Calu3 (cell line): Measurements from ENCODE around the gene FHIT. TPM values are rescaled to one million over a fixed set of nuclear protein-coding genes. Genes with fewer than 3 reads are reported as not detected.

Experiments
- BruUV-seq: library from RNA; stranded (reverse); fragments of 400-500 nt; replicated peaks from 2 replicates; lab custom pipeline; 2021; lab: Mats Ljungman, UMichigan
- CTCF ChIA-PET: fragments of 300-600 bp; sonication (Branson Sonifier 250); formaldehyde crosslinking; loops from one replicate; lab custom pipeline; 2022; ENCODE audit warnings: antibody characterized with exemption; lab: Charles Lee
- DNase-seq: peaks from one replicate; pipeline ENCODE4 v3.0.0; 2022
- H3K27ac Mint-ChIP-seq: one replicate; pipeline ENCODE4 v1.8.0; 2022; ENCODE audit warnings: mixed read lengths; ENCODE audit not compliant: unreplicated experiment
- H3K27me3 Mint-ChIP-seq: one replicate; pipeline ENCODE4 v1.8.0; 2022; ENCODE audit warnings: mixed read lengths; ENCODE audit not compliant: unreplicated experiment
- H3K36me3 Mint-ChIP-seq: one replicate; pipeline ENCODE4 v1.8.0; 2022; ENCODE audit warnings: mild to moderate bottlenecking, moderate library complexity, mixed read lengths; ENCODE audit not compliant: insufficient read depth, unreplicated experiment
- H3K4me1 Mint-ChIP-seq: one replicate; pipeline ENCODE4 v1.8.0; 2022; ENCODE audit warnings: mild to moderate bottlenecking, low read depth, mixed read lengths; ENCODE audit not compliant: unreplicated experiment
- H3K4me3 Mint-ChIP-seq: one replicate; pipeline ENCODE4 v1.8.0; 2022; ENCODE audit warnings: mild to moderate bottlenecking, low read depth, moderate library complexity, mixed read lengths; ENCODE audit not compliant: unreplicated experiment
- H3K9me3 Mint-ChIP-seq: one replicate; pipeline ENCODE4 v1.8.0; 2022; ENCODE audit warnings: low read depth, mixed read lengths; ENCODE audit not compliant: unreplicated experiment
- CTCF ChIP-seq: fragments of 200-600 bp; IDR thresholded peaks from one replicate; pipeline ENCODE4 v1.8.0; 2022; ENCODE audit warnings: antibody characterized with exemption; ENCODE audit not compliant: unreplicated experiment
- intact Hi-C: fragments of 100-400 bp; cut with micrococcal nuclease; formaldehyde crosslinking; loops from one replicate; pipeline ENCODE4 v1.10.0; 2022; ENCODE audit not compliant: unreplicated experiment
- total RNA-seq: library from RNA; stranded (reverse); gene quantifications from 2 replicates; pipeline ENCODE4 v1.2.3, GENCODE V29; 2022

The FHIT gene
- total RNA-seq, 1 experiment from 2014 or later: 6.2 TPM

- TF ChIP-seq CTCF: no peak
- Mint-ChIP-seq H3K36me3 (no peaks in the 10 kb centered on the region), H3K4me3 (no peak overlapping the region), H3K27me3 (no peaks in the 10 kb centered on the region), H3K27ac (no peak overlapping the region), H3K9me3 (peaks cover 8% of the 10 kb centered on the region), H3K4me1 (no peaks in the 10 kb centered on the region)
- BruUV-seq: no TSS peak
- intact Hi-C loops: loop anchor here (5.0 kb wide), 1 partner anchor 815 kb away; no protein-coding TSS in a partner anchor
- CTCF ChIA-PET: no interaction called here
- DNase-seq: no peak
Measured at GRCh38 chr3:60707452-60708020, 543.7 kb downstream of the FHIT start.

- no peak overlapping the region for H3K27ac Mint-ChIP-seq
- intact Hi-C loops: no loop called here
- no peaks in the 10 kb centered on the region for H3K27me3 Mint-ChIP-seq
- H3K4me3 Mint-ChIP-seq: no peak overlapping the region
- no TSS peak for BruUV-seq
- H3K4me1 Mint-ChIP-seq: no peaks in the 10 kb centered on the region
- DNase-seq: no peak
- CTCF ChIA-PET: no interaction called here
- peaks cover 5% of the 10 kb centered on the region for H3K9me3 Mint-ChIP-seq
- H3K36me3 Mint-ChIP-seq: no peaks in the 10 kb centered on the region
- no peak for TF ChIP-seq CTCF
Measured at GRCh38 chr3:60703956-60704736, 547.1 kb downstream of the FHIT start.

- DNase-seq: no peak
- CTCF ChIA-PET: no interaction called here
- no peak overlapping the region for H3K4me3 Mint-ChIP-seq
- H3K4me1 Mint-ChIP-seq: no peaks in the 10 kb centered on the region
- no peak for TF ChIP-seq CTCF
- no peaks in the 10 kb centered on the region for H3K36me3 Mint-ChIP-seq
- H3K9me3 Mint-ChIP-seq: peaks cover 5% of the 10 kb centered on the region
- H3K27ac Mint-ChIP-seq: no peak overlapping the region
- no peaks in the 10 kb centered on the region for H3K27me3 Mint-ChIP-seq
- intact Hi-C loops: no loop called here
- BruUV-seq: no TSS peak
Measured at GRCh38 chr3:60703008-60703407, 548.2 kb downstream of the FHIT start.

- intact Hi-C loops: no loop called here
- no peaks in the 10 kb centered on the region for H3K4me1 Mint-ChIP-seq
- no peaks in the 10 kb centered on the region for H3K27me3 Mint-ChIP-seq
- H3K9me3 Mint-ChIP-seq: peaks cover 2% of the 10 kb centered on the region
- BruUV-seq: no TSS peak
- TF ChIP-seq CTCF: no peak
- CTCF ChIA-PET: no interaction called here
- H3K27ac Mint-ChIP-seq: no peak overlapping the region
- no peak overlapping the region for H3K4me3 Mint-ChIP-seq
- no peaks in the 10 kb centered on the region for H3K36me3 Mint-ChIP-seq
- no peak for DNase-seq
Measured at GRCh38 chr3:60698117-60698516, 553.1 kb downstream of the FHIT start.
